ENCODE results near the gene HLA-DMB.
A peak's percentile ranks its signal among the peaks of the same experiment; 100 is the strongest.

The HLA-DMB gene

DNA sequence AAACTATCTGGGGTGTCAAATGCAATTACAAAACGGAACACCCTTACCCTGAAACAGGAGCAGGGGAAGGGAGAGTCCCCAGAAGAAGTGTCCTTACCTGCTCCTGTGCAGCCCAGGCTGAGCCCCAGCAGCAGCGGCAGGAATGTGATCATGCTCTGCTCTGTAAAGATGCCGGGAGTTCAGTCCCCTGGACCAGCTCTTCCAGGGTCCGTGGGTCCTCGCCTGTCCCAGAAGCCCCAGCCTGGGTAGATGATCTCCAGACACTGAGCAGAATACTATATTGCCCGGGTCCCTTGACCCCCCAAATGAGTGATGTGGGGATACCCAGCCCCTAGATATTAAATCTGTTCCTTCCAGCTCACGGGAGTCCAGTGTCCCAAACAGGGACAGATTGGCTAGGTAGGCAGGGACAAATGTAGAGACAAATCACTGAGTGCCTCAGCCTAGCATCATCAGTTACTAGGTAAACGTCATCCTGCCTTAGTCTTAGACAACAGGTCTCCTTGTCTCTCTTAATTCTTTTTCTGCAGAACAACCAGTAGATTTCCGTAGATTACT, at the start of gene HLA-DMB:
TSS of gene HLA-DMB (minus strand) at position 373 of the 558 bp plus-strand sequence. CDS start at position 152, 221 bp downstream.
- Histone ChIP-seq H3K36me3 (ENCODE audit: insufficient read depth, low read length) (no peaks in the 10 kb centered on the region), H3K4me3 (ENCODE audit: low read depth in 1 of 2, low read length in 2 of 2) (peak within 1 kb of the TSS in 1 of 2 donors; percentile 52), H3K9me3 (ENCODE audit: low read length) (no peaks in the 10 kb centered on the region), H3K27ac (ENCODE audit: low read depth, low read length) (peak within 1 kb of the TSS; percentile 51), H3K27me3 (ENCODE audit: control insufficient read depth in 1 of 2, insufficient read depth in 2 of 2, low read length in 2 of 2) (no peaks in the 10 kb centered on the region), H3K9ac (ENCODE audit: low read length) (no peak within 1 kb of the TSS), H3K4me1 (ENCODE audit: insufficient read depth, low read length) (peaks cover 6% of the 10 kb centered on the region)

DNA sequence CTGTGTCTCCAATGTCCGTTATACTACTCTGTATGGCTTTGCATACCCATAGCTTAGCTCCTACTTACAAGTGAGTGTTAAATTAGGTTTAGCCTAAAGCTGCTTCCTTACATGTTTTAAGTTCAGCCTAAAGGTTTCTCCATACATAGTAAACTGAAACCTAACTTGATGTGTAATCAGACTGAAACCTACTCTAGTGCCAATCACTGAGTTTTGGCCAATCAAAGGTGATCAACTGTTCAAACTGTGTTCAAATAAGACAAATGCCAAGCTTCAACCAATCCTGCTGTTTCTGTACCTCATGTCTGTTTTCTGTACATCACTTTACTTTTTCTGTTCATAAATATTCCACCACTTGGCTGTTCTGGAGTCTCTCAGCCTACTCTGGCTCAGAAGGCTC, 48.5 kb upstream of the HLA-DMB start:
- H3K36me3 ChIP-seq (ENCODE audit: insufficient read depth, low read length): no peaks in the 10 kb centered on the region
- H3K27me3 ChIP-seq (ENCODE audit: control insufficient read depth in 1 of 2, insufficient read depth in 2 of 2, low read length in 2 of 2): no peaks in the 10 kb centered on the region
- H3K27ac ChIP-seq (ENCODE audit: low read depth, low read length): no peak overlapping the region
- H3K9me3 ChIP-seq (ENCODE audit: low read length): no peaks in the 10 kb centered on the region
- H3K4me3 ChIP-seq (ENCODE audit: low read depth in 1 of 2, low read length in 2 of 2): no peak overlapping the region
- no peak overlapping the region for H3K9ac ChIP-seq (ENCODE audit: low read length)
- no peaks in the 10 kb centered on the region for H3K4me1 ChIP-seq (ENCODE audit: insufficient read depth, low read length)

DNA sequence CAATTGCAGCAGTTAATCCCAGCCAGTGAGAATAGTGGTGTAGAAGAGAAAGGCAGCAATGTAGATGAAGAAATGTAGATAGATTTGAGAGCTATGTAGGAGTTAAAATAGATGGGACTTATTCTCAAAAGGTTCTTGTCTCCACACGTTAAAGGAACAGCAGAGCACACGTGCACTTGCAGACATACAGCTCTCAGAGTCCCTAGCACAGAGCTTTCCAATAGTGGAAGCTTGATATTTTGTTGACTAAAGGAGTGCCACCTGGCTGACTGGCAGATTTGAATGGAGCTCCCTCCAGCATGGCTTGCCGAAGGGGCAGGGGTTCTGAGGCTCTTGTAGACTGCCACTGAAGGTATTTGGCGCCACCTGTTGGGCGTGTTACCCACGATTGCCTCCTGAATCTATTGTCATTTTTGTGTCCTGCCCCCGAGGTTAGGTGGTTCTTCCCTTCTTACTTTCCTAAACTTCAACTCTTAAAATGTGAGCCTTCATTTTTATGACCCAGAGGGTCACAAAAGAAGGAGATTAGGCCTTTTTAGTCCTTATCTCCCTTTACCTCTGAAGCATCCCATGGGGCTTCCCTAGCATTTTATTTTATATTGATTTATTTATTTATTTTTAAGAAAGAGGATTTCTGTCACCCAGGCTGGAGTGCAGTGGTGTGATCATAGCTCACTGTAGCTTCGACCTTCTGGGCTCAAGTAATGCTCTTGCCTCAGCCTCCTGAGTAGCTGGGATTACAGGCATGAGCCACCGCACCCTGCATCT, 44.0 kb upstream of the HLA-DMB start:
- peaks cover 21% of the 10 kb centered on the region for H3K4me1 ChIP-seq (ENCODE audit: insufficient read depth, low read length)
- no peak overlapping the region for H3K27ac ChIP-seq (ENCODE audit: low read depth, low read length)
- H3K9ac ChIP-seq (ENCODE audit: low read length): no peak overlapping the region
- H3K9me3 ChIP-seq (ENCODE audit: low read length): no peaks in the 10 kb centered on the region
- H3K36me3 ChIP-seq (ENCODE audit: insufficient read depth, low read length): peaks cover 19% of the 10 kb centered on the region
- H3K27me3 ChIP-seq (ENCODE audit: control insufficient read depth in 1 of 2, insufficient read depth in 2 of 2, low read length in 2 of 2): no peaks in the 10 kb centered on the region
- H3K4me3 ChIP-seq (ENCODE audit: low read depth in 1 of 2, low read length in 2 of 2): no peak overlapping the region

DNA sequence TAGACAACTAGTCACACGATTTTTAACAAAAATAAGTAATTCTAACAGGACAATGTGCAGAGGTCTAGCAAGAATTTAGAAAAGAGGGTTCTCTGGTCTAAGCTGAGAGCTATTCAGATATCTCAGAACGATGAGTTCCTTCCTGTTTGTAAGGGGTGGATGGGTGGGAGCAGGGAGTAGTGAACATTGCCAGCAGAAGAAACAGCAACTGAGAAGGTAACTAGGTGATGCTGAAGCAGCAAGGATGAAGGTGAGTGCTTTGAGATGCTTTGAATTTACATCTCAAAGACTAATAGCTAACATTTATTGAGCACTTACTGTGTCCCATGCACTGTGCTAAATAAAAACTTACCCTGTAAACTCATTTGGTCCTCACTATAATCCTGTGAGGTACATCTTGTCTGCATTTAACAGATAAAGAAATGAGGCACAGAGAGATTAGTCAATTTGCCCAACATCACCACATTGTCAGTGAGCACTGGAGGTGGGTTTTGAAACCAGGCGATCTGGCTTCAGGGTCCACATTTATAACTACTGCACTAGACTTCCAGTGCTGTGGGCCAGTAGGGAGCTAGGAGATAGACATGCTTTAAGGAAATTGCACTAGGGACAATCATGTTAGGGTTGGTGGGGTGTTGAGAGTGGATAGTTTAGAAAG, 43.3 kb upstream of the HLA-DMB start:
- Histone ChIP-seq H3K27ac (ENCODE audit: low read depth, low read length) (peak overlapping the region; percentile 19), H3K9ac (ENCODE audit: low read length) (no peak overlapping the region), H3K9me3 (ENCODE audit: low read length) (no peaks in the 10 kb centered on the region), H3K4me1 (ENCODE audit: insufficient read depth, low read length) (peaks cover 21% of the 10 kb centered on the region), H3K27me3 (ENCODE audit: control insufficient read depth in 1 of 2, insufficient read depth in 2 of 2, low read length in 2 of 2) (no peaks in the 10 kb centered on the region), H3K4me3 (ENCODE audit: low read depth in 1 of 2, low read length in 2 of 2) (no peak overlapping the region), H3K36me3 (ENCODE audit: insufficient read depth, low read length) (peaks cover 26% of the 10 kb centered on the region)

DNA sequence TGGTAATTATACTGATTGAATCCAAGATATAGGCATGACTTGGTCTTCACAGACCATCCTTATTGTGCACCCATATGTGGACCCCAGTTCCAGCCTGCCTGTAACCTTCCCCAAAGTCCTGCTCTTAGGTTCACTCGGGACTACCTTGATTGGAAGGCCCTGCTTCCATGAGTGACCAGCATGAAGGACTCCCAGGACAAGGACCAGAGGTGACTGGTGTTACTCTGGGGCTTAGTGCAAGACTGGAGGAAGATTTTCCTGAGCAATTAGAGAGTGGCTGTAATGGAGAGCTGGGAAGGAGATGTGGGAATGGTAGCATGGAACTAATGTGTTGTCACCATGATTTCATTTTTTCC, 42.6 kb upstream of the HLA-DMB start:
- no peak overlapping the region for H3K27ac ChIP-seq (ENCODE audit: low read depth, low read length)
- peaks cover 33% of the 10 kb centered on the region for H3K36me3 ChIP-seq (ENCODE audit: insufficient read depth, low read length)
- peaks cover 26% of the 10 kb centered on the region for H3K4me1 ChIP-seq (ENCODE audit: insufficient read depth, low read length)
- H3K27me3 ChIP-seq (ENCODE audit: control insufficient read depth in 1 of 2, insufficient read depth in 2 of 2, low read length in 2 of 2): no peaks in the 10 kb centered on the region
- H3K4me3 ChIP-seq (ENCODE audit: low read depth in 1 of 2, low read length in 2 of 2): no peak overlapping the region
- no peak overlapping the region for H3K9ac ChIP-seq (ENCODE audit: low read length)
- no peaks in the 10 kb centered on the region for H3K9me3 ChIP-seq (ENCODE audit: low read length)

GRCh38 chr6:32982702-32983492, 42.1 kb upstream of the HLA-DMB start:
- no peaks in the 10 kb centered on the region for H3K9me3 ChIP-seq (ENCODE audit: low read length)
- peak overlapping the region; percentile 51 for H3K27ac ChIP-seq (ENCODE audit: low read depth, low read length)
- peaks cover 38% of the 10 kb centered on the region for H3K36me3 ChIP-seq (ENCODE audit: insufficient read depth, low read length)
- H3K4me3 ChIP-seq (ENCODE audit: low read depth in 1 of 2, low read length in 2 of 2): no peak overlapping the region
- no peaks in the 10 kb centered on the region for H3K27me3 ChIP-seq (ENCODE audit: control insufficient read depth in 1 of 2, insufficient read depth in 2 of 2, low read length in 2 of 2)
- H3K9ac ChIP-seq (ENCODE audit: low read length): no peak overlapping the region
- peaks cover 28% of the 10 kb centered on the region for H3K4me1 ChIP-seq (ENCODE audit: insufficient read depth, low read length)

DNA sequence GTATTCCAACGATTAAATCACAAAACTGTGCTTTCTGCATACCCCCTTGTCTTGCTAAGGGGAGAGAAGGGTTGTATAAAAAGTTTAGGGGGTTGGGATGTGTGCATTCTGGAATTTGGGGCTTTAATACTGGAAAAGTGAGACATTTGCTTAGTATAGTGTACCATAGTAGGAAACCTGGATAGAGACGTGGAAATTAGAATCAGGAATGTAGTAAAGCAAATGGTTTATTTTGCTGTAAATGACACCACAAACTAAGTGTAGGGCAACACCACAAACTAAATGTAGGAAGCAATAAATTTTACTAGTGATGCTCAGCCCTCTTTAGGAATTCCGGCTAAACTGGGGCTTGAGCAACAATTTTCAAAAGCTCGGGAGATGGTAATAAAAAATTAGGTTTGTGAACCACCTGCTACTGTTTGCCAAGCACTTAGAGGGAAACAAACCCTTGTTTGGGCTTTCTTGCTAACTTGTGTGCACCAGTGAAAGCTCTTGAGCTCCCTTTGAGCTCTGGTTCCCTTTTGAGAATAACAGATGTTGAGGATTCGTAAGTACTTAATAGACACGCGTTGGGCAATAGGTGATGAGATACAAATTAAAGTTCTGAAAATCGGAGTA, 41.4 kb upstream of the HLA-DMB start:
- H3K36me3 ChIP-seq (ENCODE audit: insufficient read depth, low read length): peaks cover 45% of the 10 kb centered on the region
- no peaks in the 10 kb centered on the region for H3K9me3 ChIP-seq (ENCODE audit: low read length)
- H3K4me1 ChIP-seq (ENCODE audit: insufficient read depth, low read length): peaks cover 28% of the 10 kb centered on the region
- H3K4me3 ChIP-seq (ENCODE audit: low read depth in 1 of 2, low read length in 2 of 2): no peak overlapping the region
- H3K9ac ChIP-seq (ENCODE audit: low read length): no peak overlapping the region
- no peaks in the 10 kb centered on the region for H3K27me3 ChIP-seq (ENCODE audit: control insufficient read depth in 1 of 2, insufficient read depth in 2 of 2, low read length in 2 of 2)
- H3K27ac ChIP-seq (ENCODE audit: low read depth, low read length): peak overlapping the region; percentile 51

DNA sequence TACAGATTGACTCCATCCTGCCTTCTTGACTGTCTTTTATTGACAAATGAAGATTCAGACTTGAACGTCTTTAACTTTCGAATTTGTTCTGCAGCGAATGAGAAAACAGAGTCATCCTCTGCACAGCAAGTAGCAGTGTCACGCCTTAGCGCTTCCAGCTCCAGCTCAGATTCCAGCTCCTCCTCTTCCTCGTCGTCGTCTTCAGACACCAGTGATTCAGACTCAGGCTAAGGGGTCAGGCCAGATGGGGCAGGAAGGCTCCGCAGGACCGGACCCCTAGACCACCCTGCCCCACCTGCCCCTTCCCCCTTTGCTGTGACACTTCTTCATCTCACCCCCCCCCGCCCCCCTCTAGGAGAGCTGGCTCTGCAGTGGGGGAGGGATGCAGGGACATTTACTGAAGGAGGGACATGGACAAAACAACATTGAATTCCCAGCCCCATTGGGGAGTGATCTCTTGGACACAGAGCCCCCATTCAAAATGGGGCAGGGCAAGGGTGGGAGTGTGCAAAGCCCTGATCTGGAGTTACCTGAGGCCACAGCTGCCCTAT, 39.7 kb upstream of the HLA-DMB start:
- Histone ChIP-seq H3K4me1 (ENCODE audit: insufficient read depth, low read length) (peaks cover 39% of the 10 kb centered on the region), H3K27ac (ENCODE audit: low read depth, low read length) (peak overlapping the region; percentile 43), H3K9ac (ENCODE audit: low read length) (no peak overlapping the region), H3K4me3 (ENCODE audit: low read depth in 1 of 2, low read length in 2 of 2) (no peak overlapping the region), H3K27me3 (ENCODE audit: control insufficient read depth in 1 of 2, insufficient read depth in 2 of 2, low read length in 2 of 2) (no peaks in the 10 kb centered on the region), H3K9me3 (ENCODE audit: low read length) (no peaks in the 10 kb centered on the region), H3K36me3 (ENCODE audit: insufficient read depth, low read length) (peaks cover 61% of the 10 kb centered on the region)

- Histone ChIP-seq H3K4me3 (ENCODE audit: low read depth in 1 of 2, low read length in 2 of 2) (no peak overlapping the region), H3K4me1 (ENCODE audit: insufficient read depth, low read length) (peaks cover 45% of the 10 kb centered on the region), H3K36me3 (ENCODE audit: insufficient read depth, low read length) (peaks cover 68% of the 10 kb centered on the region), H3K9me3 (ENCODE audit: low read length) (no peaks in the 10 kb centered on the region), H3K27me3 (ENCODE audit: control insufficient read depth in 1 of 2, insufficient read depth in 2 of 2, low read length in 2 of 2) (no peaks in the 10 kb centered on the region), H3K9ac (ENCODE audit: low read length) (no peak overlapping the region), H3K27ac (ENCODE audit: low read depth, low read length) (no peak overlapping the region)
These were observed 39.1 kb upstream of the HLA-DMB start for GRCh38 chr6:32979720-32980487.

- Histone ChIP-seq H3K4me3 (ENCODE audit: low read depth in 1 of 2, low read length in 2 of 2) (no peak overlapping the region), H3K36me3 (ENCODE audit: insufficient read depth, low read length) (peaks cover 79% of the 10 kb centered on the region), H3K9ac (ENCODE audit: low read length) (no peak overlapping the region), H3K9me3 (ENCODE audit: low read length) (no peaks in the 10 kb centered on the region), H3K4me1 (ENCODE audit: insufficient read depth, low read length) (peaks cover 48% of the 10 kb centered on the region), H3K27me3 (ENCODE audit: control insufficient read depth in 1 of 2, insufficient read depth in 2 of 2, low read length in 2 of 2) (no peaks in the 10 kb centered on the region), H3K27ac (ENCODE audit: low read depth, low read length) (no peak overlapping the region)
These were observed 37.1 kb upstream of the HLA-DMB start for GRCh38 chr6:32977953-32978324.

Data from muscle layer of colon (tissue), 2 donors.